LNCaP clone FGC (cell line): ENCODE results near the gene SWI5.
"Not testable (repeated sequence)": the region's sequence is repeated elsewhere in the genome, so short reads cannot be mapped to it uniquely, and the experiment has no call there.

Experiments
- DNase-seq: peaks from one replicate; pipeline ENCODE4 v3.0.0-alpha.2; 2011; ENCODE audit warnings: low read depth
- H3K4me3 ChIP-seq: 2 replicates; pipeline ENCODE4 v1.5.1; 2011; ENCODE audit warnings: mild to moderate bottlenecking, low read depth, low read length, control low read depth
- TF ChIP-seq, protein P1 (sequence below): IDR thresholded peaks from 2 replicates; pipeline ENCODE4 v1.5.1; 2012; ENCODE audit warnings: mild to moderate bottlenecking; ENCODE audit not compliant: control insufficient read depth, insufficient read depth; ENCODE audit errors: extremely low read depth

The SWI5 gene

DNA sequence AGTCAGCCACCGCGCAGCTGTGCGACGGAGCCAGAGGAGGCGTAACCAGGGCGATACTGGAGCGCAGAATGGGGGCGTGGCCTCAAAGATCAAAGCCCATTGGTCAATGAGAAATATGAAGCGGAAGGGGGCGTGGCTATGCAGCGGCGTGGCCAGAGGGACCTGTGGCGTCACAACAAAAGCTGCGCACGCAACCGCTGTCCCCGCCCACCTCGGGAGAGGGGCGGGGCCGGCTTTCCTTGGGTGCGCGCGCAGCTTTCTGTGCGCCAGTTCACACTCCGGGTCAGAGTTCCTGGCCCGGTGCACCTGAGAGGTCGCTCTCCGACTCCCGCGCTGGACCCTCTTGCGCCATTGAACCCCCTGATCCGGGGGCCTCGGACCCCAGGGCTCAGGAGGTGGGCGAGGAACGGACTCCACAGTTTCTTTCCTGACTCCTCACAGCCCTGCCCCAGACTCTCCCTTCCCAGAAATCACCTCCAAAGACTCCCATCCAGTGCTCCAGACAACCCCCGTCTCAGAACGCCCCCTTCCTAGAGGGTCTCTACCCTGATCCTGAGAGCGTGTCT lies at the start of gene SWI5:
Gene SWI5 (plus strand): TSS at position 269 of the 566 bp plus-strand sequence.
- peak within 1 kb of the TSS; percentile 87 for H3K4me3 ChIP-seq
- TF ChIP-seq, protein P1, sequence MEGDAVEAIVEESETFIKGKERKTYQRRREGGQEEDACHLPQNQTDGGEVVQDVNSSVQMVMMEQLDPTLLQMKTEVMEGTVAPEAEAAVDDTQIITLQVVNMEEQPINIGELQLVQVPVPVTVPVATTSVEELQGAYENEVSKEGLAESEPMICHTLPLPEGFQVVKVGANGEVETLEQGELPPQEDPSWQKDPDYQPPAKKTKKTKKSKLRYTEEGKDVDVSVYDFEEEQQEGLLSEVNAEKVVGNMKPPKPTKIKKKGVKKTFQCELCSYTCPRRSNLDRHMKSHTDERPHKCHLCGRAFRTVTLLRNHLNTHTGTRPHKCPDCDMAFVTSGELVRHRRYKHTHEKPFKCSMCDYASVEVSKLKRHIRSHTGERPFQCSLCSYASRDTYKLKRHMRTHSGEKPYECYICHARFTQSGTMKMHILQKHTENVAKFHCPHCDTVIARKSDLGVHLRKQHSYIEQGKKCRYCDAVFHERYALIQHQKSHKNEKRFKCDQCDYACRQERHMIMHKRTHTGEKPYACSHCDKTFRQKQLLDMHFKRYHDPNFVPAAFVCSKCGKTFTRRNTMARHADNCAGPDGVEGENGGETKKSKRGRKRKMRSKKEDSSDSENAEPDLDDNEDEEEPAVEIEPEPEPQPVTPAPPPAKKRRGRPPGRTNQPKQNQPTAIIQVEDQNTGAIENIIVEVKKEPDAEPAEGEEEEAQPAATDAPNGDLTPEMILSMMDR, result no peak
- DNase-seq, result peak; percentile 96

DNA sequence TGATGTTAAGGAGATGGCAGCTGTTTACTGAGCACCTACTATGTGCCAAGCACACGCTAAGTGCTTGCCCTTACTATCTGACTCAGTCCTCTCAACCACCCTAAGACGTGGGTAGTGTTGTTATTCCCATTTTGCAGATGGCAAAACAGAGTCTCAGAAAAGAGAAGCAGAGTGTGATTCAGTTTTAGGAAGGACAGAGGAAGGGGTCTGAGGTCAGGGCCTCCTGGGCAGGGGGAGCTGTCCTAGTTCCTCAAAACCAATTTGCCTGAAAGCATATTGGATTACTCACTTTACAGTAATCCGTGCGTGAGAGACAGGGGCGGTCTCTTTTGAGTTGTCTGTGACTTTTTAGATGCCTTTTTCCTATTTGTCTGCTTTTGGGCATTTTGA lies 49.7 kb upstream of the SWI5 start:
- TF ChIP-seq, protein P1, result no peak
- no peak for DNase-seq
- no peak overlapping the region for H3K4me3 ChIP-seq

DNA sequence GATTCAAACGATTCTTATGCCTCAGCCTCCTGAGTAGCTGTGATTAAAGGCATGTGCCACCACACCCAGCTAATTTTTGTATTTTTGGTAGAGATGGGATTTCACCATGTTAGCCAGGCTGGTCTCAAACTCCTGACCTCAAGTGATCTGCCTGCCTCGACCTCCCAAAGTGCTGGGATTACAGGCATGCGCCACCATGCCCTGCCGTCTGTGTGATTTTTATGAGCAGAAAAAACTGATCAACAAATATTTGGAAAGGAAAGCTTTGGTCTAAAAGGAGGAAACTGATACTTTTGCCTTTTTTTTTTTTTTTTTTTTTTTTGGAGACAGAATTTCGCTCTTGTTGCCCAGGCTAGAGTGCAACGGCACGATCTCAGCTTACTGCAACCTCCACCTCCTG lies 45.2 kb upstream of the SWI5 start:
- H3K4me3 ChIP-seq, DNase-seq: not testable (repeated sequence)

DNA sequence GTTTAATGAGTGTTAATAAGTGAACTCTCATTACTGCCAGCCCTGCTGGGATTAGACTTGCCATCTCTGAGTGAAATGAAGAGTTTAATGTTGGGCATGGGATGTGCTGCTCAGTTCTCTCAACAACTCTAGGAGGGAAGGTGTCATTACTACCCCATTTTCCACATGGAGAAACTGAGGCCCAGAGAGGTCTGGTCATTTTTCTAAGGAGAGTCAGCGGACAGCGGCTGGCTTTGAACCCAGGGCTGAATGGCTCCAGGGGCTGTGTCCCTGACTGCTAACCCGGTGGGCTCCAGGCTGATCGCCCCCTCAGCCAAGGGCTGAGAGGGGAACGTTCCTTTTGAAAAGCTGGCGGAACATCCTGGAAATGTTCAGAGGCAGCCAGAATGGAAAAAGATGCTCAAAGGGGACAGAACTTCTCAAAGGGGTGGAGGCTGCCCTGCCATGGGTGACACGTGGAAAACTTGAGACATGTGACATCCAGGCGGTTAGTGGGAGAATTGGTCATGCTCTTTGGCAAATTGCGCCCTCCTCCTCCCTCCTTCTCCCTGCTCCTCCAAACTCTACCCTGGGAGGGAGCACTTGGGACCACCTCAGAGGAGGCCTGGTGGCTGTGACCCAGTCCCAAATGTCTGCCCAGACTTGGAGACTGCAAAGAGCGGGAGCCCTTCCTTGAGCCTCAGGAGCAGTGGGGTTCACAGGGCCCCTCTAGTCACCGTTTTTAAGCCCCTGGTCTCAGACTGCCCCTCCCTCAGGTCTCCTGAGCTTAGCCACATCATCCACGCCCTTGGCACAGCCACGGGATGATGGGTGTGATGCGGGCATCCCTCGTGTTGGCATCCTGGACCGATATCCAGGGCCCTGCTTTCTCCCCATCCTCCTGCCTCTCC lies 44.2 kb upstream of the SWI5 start:
- no peak overlapping the region for H3K4me3 ChIP-seq
- TF ChIP-seq, protein P1, result no peak
- no peak for DNase-seq

DNA sequence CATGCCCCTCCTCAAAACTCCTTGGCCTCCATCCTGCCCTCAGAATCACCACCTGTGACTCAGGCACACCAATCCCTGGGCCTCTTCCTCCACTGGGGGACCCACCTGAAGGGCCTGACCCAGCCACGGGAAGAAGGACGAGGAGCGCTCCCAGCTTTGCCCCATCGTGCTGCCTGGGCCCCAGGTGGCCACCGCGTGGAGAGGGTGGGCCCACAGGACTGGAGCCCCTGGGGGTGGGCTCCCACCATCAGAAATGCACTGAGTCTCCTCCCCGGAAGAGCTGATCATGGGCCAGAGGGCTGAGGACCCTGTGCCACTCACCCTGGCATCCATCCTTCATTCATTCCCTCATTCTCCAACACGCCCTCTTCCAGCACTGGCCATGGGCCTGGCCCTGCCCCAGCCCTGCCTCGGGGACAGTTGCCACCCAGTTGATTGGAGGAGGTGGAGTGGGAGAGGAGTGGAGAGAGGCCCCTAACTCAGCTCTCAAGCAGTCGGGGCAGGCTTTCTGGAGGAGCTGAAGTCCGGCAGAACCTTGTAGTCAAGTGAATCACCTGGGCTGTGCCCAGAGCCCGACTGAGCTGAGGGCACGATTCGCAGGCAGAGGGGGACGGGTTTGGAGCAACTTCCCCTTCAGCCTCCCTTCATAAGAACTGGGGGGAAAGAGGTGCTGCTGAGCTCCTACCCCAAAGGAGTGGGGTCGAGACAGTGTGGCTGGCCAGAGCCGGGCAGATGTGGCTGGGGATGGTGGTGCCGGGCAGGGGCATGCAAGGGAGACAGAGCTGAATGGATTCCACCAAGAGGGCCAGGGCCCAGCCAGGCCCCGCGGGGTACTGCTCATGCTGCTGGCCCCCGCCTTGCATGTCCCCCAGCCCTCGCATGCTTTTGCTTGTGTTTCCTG lies 43.3 kb upstream of the SWI5 start:
- TF ChIP-seq, protein P1, result no peak
- H3K4me3 ChIP-seq, result no peak overlapping the region
- no peak for DNase-seq

DNA sequence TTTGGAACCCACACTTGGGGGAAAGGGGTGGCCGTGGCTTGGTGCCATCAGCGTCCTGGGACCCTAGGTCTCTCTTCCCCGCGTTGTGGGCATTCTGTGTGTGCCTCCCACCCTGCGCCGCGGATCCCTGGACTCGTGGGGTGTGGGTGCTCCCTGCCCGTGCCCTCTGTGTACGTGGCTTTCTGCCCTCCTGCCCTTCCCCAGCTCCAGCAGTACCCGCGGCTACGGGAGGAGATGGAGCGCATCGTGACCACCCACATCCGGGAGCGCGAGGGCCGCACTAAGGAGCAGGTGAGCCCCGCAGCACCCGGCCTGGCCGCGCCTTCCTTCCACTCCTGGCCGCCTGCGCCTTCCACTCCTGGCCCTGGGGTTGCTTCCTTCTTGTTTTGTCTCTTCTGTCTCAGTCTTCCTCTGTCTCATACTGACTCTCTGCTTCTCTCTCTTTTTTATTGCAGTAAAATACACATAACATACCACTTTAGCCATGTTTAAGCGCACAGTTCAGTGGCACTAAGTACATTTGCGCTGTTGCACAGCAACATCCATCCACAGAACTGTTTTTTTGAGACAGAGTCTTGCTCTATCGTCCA lies 42.2 kb upstream of the SWI5 start:
- TF ChIP-seq, protein P1, result no peak

More for the DNA sequence above, 42.2 kb upstream of the SWI5 start:
- no peak for DNase-seq
- H3K4me3 ChIP-seq, result no peak overlapping the region
